Endodermal cell (in vitro differentiated cells): ENCODE data around the gene MACROD2. TPM values are rescaled to one million over a fixed set of nuclear protein-coding genes. Genes with fewer than 3 reads are reported as not detected.
"Not testable (repeated sequence)": the region's sequence is repeated elsewhere in the genome, so short reads cannot be mapped to it uniquely, and the experiment has no call there.

Experiments used
- DNase-seq: peaks from one replicate; pipeline ENCODE4 v3.0.0-alpha.2; 2017
- H3K27ac ChIP-seq: 2 replicates; pipeline ENCODE4 v1.5.1; 2013; ENCODE audit warnings: mild to moderate bottlenecking, low read depth, low read length, moderate library complexity
- H3K27me3 ChIP-seq: 2 replicates; pipeline ENCODE4 v1.6.1; 2013; ENCODE audit warnings: mild to moderate bottlenecking, low read length, moderate library complexity; ENCODE audit not compliant: insufficient read depth, control insufficient read depth, poor library complexity, severe bottlenecking
- H3K36me3 ChIP-seq: 2 replicates; pipeline ENCODE4 v1.7.0; 2013; ENCODE audit warnings: mild to moderate bottlenecking, low read length, moderate library complexity; ENCODE audit not compliant: control insufficient read depth, insufficient read depth
- H3K4me1 ChIP-seq: one replicate; pipeline ENCODE4 v1.7.0; 2013; ENCODE audit warnings: low read length; ENCODE audit not compliant: control insufficient read depth, insufficient read depth
- H3K4me3 ChIP-seq: 2 replicates; pipeline ENCODE4 v1.5.1; 2013; ENCODE audit warnings: mild to moderate bottlenecking, low read length, moderate library complexity
- H3K9ac ChIP-seq: 2 replicates; pipeline ENCODE4 v1.6.1; 2013; ENCODE audit warnings: mild to moderate bottlenecking, low read length, moderate library complexity; ENCODE audit not compliant: poor library complexity, severe bottlenecking; ENCODE audit errors: extremely low read depth
- H3K9me3 ChIP-seq: 2 replicates; pipeline ENCODE4 v1.6.1; 2013; ENCODE audit warnings: mild to moderate bottlenecking, low read length, moderate library complexity; ENCODE audit not compliant: control insufficient read depth
- H3K27ac Mint-ChIP-seq: 2 replicates; pipeline ENCODE4 v1.8.0; 2020; ENCODE audit warnings: mixed read lengths
- H3K27me3 Mint-ChIP-seq: 2 replicates; pipeline ENCODE4 v1.8.0; 2021; ENCODE audit warnings: mild to moderate bottlenecking, mixed read lengths; ENCODE audit not compliant: insufficient read depth
- H3K36me3 Mint-ChIP-seq: 2 replicates; pipeline ENCODE4 v1.8.0; 2020; ENCODE audit warnings: low read depth, mixed read lengths
- H3K4me1 Mint-ChIP-seq: 2 replicates; pipeline ENCODE4 v1.8.0; 2020; ENCODE audit warnings: mixed read lengths
- H3K4me3 Mint-ChIP-seq: 2 replicates; pipeline ENCODE4 v1.8.0; 2020; ENCODE audit warnings: mild to moderate bottlenecking, moderate library complexity, mixed read lengths
- H3K9me3 Mint-ChIP-seq: 2 replicates; pipeline ENCODE4 v1.8.0; 2020; ENCODE audit warnings: mild to moderate bottlenecking, mixed read lengths
- CTCF ChIP-seq: fragments of 200-600 bp; sonication (generic); conservative IDR thresholded peaks from 2 replicates; pipeline ENCODE4 v1.5.0; 2021; ENCODE audit warnings: antibody characterized with exemption, mild to moderate bottlenecking
- WGBS, 2 experiments: methylation state at CpG; one replicate each; pipeline versions ENCODE4 v1.1.5 to v1.1.7; 2013; ENCODE audit warnings: missing lambda C conversion rate in 2 of 2, mixed read lengths in 1 of 2; ENCODE audit not compliant: insufficient coverage in 1 of 2, insufficient read length in 1 of 2; 5-methylcytosine and 5-hydroxymethylcytosine counted together
- total RNA-seq, 2 donors: library from RNA; stranded (reverse); fragmentation: NEBNext Ultra II Directional in 1 of 2; extraction: Animal tissue kit (Norgen Biotek cat#: 25700) in 1 of 2; gene quantifications; 2 replicates in 1 of 2; 3 replicates in 1 of 2; pipeline ENCODE4 v1.2.1, GENCODE V29; 2021

The MACROD2 gene
- total RNA-seq, 2 donors from 2014 or later: 2.3 to 4.8 TPM

DNA sequence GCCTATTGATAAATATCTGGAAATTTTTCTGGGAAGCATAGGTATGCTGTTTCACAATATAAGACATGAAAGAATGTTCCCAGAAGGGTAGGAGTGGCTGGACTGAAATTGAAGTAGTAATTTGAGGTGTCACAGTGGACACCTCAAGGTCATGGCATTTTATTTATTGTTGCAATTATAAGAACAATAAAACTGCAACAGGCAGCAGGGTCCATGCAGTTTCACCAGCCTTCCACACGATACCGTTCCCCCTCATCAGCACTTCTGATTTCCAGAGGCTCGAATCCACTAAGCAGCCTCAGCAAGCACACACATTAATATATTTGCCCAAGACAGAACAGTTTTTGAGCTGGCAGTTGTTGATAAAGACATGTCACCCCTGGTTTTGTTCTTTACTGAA is 1540.5 kb downstream of the MACROD2 start:
- Histone ChIP-seq H3K27ac (no peak overlapping the region), H3K4me1 (no peaks in the 10 kb centered on the region), H3K36me3 (no peaks in the 10 kb centered on the region), H3K4me3 (no peak overlapping the region), H3K9me3 (no peaks in the 10 kb centered on the region), H3K9ac (no peak overlapping the region), H3K27me3 (no peaks in the 10 kb centered on the region)
- Mint-ChIP-seq H3K4me1 (no peaks in the 10 kb centered on the region), H3K9me3 (no peaks in the 10 kb centered on the region), H3K4me3 (no peak overlapping the region), H3K36me3 (no peaks in the 10 kb centered on the region), H3K27ac (no peak overlapping the region), H3K27me3 (no peaks in the 10 kb centered on the region)
- no peak for TF ChIP-seq CTCF
- no peak for DNase-seq
- WGBS, 2 experiments: 83 to 95% methylated on average over 2 to 3 of the region's 3 CpGs

- not testable (repeated sequence) for H3K9me3 Mint-ChIP-seq, H3K9me3 ChIP-seq, H3K4me3 Mint-ChIP-seq, H3K27ac Mint-ChIP-seq, H3K9ac ChIP-seq, H3K36me3 ChIP-seq, H3K27ac ChIP-seq, H3K4me1 Mint-ChIP-seq, H3K4me1 ChIP-seq, H3K36me3 Mint-ChIP-seq, H3K27me3 Mint-ChIP-seq, DNase-seq, H3K27me3 ChIP-seq, H3K4me3 ChIP-seq
- 82 to 100% methylated on average over 1 of the region's 1 CpG for WGBS, 2 experiments
Measured at GRCh38 chr20:15537200-15537599, 1541.9 kb downstream of the MACROD2 start.

DNA sequence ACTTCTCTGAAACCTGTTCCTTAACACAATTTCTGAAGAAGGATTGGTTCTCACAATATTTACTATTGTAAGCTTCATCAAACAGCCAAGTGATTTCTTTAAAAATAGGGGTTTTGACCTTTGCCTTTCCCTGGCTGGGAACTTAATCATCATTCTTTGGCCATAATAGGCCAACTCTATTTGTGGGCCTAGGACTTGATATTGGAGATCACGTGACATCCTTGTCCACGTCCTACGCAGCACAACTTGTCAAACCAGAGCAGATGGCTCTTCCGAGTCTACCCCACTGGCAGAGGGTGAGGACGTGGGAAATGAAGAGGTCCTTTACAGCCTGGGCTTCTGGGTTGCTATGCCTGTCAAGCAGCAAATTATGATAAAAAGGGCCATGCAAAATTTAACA is 1547.3 kb downstream of the MACROD2 start:
- Mint-ChIP-seq H3K27me3 (no peaks in the 10 kb centered on the region), H3K4me3 (no peak overlapping the region), H3K9me3 (no peaks in the 10 kb centered on the region), H3K27ac (no peak overlapping the region), H3K36me3 (no peaks in the 10 kb centered on the region), H3K4me1 (no peaks in the 10 kb centered on the region)
- no peaks in the 10 kb centered on the region for H3K27me3 ChIP-seq
- no peaks in the 10 kb centered on the region for H3K4me1 ChIP-seq
- no peak overlapping the region for H3K4me3 ChIP-seq
- DNase-seq: no peak
- H3K9ac ChIP-seq: no peak overlapping the region
- H3K9me3 ChIP-seq: peaks cover 4% of the 10 kb centered on the region
- TF ChIP-seq CTCF: no peak
- no peak overlapping the region for H3K27ac ChIP-seq
- WGBS, 2 experiments: 95 to 97% methylated on average over 5 of the region's 5 CpGs
- no peaks in the 10 kb centered on the region for H3K36me3 ChIP-seq

DNA sequence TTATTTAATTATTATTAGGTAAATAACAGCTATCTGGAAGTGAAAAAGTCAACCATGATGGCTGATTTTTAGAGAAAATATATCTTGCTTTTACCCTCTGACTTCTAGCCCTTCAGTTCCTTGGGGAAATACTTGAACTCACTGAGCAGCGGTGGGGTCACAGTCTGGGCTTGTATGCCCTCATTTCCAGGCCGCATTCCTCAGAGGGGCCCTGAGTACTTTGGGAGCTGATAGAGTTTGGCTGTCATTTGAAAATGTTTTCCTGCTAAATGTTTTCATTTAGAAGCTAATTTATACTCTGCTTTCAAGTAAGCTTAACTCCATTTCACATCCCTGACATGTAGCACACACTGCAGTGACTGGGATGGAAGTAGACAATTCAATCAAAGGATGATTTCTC is 1549.4 kb downstream of the MACROD2 start:
- Mint-ChIP-seq H3K27ac (no peak overlapping the region), H3K4me3 (no peak overlapping the region), H3K9me3 (no peaks in the 10 kb centered on the region), H3K27me3 (no peaks in the 10 kb centered on the region), H3K36me3 (no peaks in the 10 kb centered on the region), H3K4me1 (no peaks in the 10 kb centered on the region)
- H3K27me3 ChIP-seq: no peaks in the 10 kb centered on the region
- no peak overlapping the region for H3K4me3 ChIP-seq
- H3K4me1 ChIP-seq: no peaks in the 10 kb centered on the region
- peaks cover 4% of the 10 kb centered on the region for H3K9me3 ChIP-seq
- no peaks in the 10 kb centered on the region for H3K36me3 ChIP-seq
- H3K9ac ChIP-seq: no peak overlapping the region
- DNase-seq: no peak
- no peak overlapping the region for H3K27ac ChIP-seq
- WGBS, 2 experiments: 96% methylated on average over 2 of the region's 2 CpGs; no CpG with 5 or more reads in 1 of the 2 experiments
- no peak for TF ChIP-seq CTCF
